SH-SY5Y (cell line): ENCODE data around the gene CCL21.

Experiments
- GATA2 ChIP-seq: IDR thresholded peaks from 2 replicates; pipeline ENCODE4 v1.6.1; 2011; ENCODE audit warnings: mild to moderate bottlenecking, low read depth, low read length
- GATA3 ChIP-seq: IDR thresholded peaks from 2 replicates; pipeline ENCODE4 v1.6.1; 2011; ENCODE audit warnings: low read depth, mild to moderate bottlenecking, low read length, moderate library complexity

DNA sequence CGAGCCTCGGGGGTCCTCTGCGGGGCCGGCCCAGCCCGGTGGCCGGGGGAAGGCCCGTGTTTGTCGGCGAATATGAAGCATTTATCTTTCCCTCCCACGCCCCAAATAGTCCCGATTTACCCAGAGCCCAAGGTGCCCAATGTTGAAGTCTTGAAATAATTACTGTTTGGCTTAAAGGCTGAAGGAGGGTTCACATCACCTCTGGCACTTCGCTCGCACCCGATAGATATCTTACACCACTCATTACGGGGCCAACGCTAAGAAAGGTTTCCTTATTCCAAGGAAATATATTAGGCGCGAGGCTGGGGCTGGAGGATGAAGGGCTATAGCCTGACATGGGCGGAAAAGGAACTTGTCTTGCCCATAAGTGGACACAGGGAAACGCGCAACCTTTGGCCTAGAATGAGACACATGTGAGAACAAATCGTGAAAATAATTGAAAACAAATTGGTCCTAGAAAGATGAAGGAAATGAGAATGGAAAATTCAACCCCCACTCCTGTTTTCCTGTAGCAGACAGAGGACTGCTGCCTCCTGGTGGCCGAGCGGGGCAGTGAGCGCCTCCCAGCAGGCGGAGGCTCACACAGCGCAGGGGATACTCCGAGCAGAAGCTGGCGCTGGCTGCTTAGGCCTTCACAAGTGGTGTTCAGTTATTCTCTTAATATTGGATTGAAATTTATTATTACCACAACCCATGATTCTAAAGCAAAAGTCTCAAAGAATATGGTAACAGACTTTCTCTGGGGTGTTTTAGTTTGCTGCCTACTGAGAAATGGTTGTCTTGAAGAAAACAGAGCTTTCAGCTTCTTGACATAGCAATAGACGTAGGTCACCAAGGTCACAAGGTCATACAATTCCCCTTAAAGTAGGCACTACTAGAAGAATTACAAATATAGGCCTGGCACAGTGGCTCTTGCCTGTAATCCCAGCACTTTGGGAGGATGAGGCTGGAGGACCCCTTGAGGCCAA is 7.9 kb downstream of the CCL21 start:
- TF ChIP-seq GATA2: no peak
- TF ChIP-seq GATA3: no peak
